Stimulated activated CD4-positive, alpha-beta T cell treated with anti-CD3 and anti-CD28 coated beads, Interleukin-12 subunit alpha, Interleukin-12 subunit beta, amount 100 ng/mL, for 48 hours (primary cell): ENCODE measurements around the gene CXCL8.
"Not testable (repeated sequence)": the region's sequence is repeated elsewhere in the genome, so short reads cannot be mapped to it uniquely, and the experiment has no call there.

Experiments
- DNase-seq, 3 donors: peaks; one replicate each; pipeline ENCODE4 v3.0.0-alpha.2; 2020; ENCODE audit warnings: low read depth in 2 of 3, low spot score in 1 of 3

The CXCL8 gene

GRCh38 chr4:73740353-73740778 lies at the start of gene CXCL8:
TSS of gene CXCL8 (plus strand) at chr4:73740569. CDS start at chr4:73740659, 90 bp downstream.
- DNase-seq, result no peak

DNA sequence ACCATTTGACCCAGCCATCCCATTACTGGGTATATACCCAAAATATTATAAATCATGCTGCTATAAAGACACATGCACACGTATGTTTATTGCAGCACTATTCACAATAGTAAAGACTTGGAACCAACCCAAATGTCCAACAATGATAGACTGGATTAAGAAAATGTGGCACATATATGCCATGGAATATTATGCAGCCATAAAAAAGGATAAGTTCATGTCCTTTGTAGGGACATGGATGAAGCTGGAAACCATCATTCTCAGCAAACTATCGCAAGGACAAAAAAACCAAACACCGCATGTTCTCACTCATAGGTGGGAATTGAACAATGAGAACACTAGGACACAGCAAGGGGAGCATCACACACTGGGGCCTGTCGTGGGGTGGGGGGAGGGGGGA lies 49.2 kb upstream of the CXCL8 start:
- not testable (repeated sequence) for DNase-seq

DNA sequence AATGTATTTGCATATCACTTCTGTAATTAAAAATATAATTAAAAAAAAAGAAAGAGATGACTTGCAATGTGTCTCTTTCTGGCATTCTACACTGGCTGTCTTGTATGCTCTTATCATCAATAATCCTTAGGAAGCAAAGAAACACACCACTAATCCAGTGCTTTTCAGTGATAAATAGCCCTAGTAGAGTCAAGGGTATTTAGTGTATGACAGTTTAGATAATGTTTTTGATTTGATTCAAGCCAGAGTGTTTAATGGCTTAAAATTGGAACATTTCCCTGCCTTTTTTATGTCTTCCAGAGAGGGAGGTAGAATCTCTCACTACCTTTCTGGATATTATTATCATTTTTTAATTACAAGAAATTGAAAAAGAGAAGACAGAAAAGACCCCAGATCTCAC lies 48.6 kb upstream of the CXCL8 start:
- DNase-seq, result no peak

DNA sequence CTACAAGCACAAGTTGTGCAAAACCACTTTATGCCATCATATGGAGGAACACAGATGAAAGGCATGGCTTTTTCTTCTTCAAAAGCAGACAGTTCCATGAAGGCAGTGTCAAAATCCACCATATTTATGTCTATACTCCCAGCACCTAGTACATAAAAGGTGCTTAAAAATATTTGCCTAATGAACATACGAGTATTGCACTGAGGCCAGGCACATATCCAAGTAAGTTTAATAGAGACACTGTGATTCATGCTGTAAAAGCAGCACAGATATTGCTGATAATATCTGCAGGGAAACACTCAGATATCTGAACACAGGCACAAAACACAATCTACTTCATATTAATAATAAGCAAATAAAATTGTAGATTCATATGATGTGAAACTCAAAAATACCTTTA lies 48.1 kb upstream of the CXCL8 start:
- DNase-seq, result no peak

DNA sequence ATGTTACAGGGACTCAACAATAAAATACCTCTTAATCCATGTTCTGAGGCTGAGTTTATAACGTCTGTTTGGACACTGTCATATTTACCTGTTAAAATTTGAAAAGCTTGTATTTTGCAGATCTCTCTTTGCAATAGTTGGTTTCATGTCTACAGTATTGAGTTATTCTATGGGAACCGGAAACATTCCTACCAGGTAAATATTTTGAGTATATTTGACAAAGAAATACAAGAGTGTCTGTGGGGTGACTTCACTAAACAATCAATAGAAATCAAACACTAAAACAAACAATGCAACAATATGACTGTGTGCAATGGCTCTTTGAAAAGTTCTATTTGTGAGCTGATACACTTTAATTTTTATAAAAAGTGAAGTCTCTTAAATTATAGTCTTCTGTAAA lies 47.7 kb upstream of the CXCL8 start:
- no peak for DNase-seq

GRCh38 chr4:73693811-73694210 lies 46.6 kb upstream of the CXCL8 start:
- DNase-seq, result no peak

DNA sequence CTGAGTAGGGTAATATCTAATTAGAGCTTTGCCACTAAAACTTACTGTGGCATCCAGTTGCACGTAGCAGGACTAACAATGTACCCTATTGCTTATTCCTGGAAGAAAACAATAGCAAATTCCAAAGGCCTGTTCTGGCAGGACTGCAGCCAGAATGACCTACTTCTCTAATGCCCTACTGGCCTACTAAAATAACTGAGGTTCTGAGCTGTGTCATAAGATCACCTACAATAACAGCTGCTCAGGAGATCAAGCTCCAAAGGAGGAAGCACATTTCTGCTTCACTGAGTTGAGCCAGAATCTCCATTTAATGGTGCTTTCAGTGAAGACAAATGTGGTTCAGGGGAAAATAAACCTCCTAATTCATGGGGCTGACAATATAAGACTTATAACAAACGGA lies 42.2 kb upstream of the CXCL8 start:
- DNase-seq, result no peak

DNA sequence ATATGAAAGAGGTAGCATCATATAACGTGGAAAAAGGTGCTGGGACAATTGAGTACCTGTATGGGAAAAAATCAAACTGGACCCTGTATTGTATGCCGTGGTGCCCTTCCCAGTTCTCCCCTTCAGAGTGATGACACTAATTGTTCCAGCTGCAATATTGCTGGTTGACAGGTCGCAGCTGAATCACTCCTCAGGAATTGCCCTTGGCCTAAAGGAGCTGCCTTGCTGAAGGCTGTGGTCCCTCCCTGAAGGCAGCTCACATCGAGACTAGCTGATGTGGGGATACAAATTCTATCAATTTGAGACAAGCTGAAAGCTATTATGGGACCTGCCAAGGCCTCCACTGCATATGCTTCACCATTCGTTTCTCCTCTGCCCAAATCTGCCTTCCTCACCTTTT lies 39.3 kb upstream of the CXCL8 start:
- no peak for DNase-seq

DNA sequence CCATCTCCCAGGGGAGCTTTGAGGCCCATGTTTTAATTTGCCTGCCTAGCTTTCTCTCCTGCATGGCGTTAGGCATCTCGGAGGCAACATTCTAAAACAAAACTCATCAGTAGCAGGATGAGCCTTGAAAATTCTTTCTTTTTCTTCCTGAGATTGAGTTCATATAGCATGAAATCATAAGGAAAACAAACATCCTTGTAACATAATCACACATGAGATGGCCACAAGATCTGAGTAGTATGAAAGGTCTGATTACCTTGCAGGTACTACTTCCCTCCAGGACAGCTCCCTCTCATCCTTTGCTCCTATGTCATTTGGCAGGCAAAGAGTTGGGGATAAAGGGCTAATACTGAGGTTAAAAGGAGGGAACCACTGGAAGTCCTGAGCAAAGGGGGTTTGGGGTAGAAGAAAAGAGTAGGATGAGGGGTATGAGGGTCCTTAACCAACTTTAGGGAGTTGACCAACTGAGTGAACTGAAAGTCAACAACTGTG lies 37.5 kb upstream of the CXCL8 start:
- no peak for DNase-seq

- DNase-seq, result no peak
These were observed 37.0 kb upstream of the CXCL8 start for GRCh38 chr4:73703320-73703719.

GRCh38 chr4:73704314-73705055 lies 35.9 kb upstream of the CXCL8 start:
- no peak for DNase-seq

DNA sequence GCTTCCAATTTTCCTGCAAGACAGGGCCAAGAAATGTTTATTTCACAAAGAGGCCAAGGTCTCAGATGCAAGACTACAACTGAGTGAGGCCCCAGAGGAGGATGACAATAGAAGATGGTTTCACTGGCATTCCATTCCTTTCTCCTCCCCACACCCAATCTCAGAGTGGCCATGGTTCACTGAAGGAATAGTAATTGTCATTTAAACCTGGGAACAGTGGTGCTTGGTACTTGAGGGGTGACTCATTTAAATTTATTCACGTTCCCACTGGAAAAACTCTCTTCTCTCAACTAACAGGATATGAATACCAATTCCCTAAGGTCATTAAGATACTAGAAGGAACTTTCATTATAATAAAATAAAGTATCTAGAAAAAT lies 35.3 kb upstream of the CXCL8 start:
- DNase-seq, result no peak

GRCh38 chr4:73705721-73706120 lies 34.6 kb upstream of the CXCL8 start:
- DNase-seq, result no peak

- DNase-seq, result no peak
These were observed 33.6 kb upstream of the CXCL8 start for GRCh38 chr4:73706811-73707210.

DNA sequence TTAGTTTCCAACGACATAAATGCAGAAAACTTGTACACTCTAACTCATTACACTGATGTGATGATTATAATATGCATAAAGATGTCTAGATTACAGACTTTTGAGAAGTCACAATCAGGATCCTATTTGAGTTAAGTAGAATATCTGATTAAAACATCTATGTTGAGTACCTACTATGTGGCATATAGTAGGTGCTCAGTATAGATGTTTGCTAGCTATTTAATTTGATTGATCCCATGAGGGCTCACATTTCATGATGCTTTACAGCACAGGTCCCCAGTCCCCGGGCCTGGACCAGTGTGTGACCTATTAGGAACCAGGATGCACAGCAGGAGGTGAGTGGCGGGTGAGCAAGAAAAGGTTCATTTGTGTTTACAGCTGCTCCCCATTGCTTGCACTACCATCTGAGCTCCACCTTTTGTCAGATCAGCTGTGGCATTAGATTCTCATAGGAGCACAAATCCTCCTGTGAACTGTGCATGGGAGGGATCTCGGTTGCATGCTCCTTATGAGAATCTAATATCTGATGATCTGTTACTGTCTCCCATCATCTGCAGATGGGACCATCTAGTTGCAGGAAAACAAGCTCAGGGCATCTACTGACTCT lies 33.0 kb upstream of the CXCL8 start:
- DNase-seq, result no peak

GRCh38 chr4:73707918-73708577 lies 32.3 kb upstream of the CXCL8 start:
- no peak for DNase-seq

DNA sequence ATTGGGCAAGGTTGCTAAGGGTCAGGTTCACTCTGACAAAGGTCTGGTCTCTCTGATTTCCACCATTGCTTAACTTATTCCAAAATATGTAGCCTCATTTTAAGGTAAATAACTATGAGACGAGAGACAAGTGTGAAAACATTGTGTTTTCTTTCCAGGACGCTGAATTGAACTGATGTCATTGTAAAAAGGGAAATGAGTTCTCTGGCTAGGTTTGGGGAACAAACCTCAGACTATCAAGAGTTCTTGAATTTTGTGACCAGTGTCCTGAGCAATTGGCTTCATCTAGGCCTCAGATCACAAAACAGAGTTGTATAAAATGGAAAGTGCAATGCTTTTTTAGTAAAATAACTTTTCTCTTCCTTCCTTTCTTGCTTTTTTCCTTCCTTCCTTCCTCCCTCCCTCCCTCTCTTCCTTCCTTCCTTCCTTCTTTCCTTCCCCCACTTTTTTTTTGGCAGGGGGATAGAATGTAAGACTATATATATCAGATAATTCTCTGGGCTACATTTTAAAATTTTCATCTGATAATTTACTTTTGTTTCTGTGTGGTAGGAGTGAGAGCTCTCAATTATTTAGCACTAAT lies 30.8 kb upstream of the CXCL8 start:
- no peak for DNase-seq

DNA sequence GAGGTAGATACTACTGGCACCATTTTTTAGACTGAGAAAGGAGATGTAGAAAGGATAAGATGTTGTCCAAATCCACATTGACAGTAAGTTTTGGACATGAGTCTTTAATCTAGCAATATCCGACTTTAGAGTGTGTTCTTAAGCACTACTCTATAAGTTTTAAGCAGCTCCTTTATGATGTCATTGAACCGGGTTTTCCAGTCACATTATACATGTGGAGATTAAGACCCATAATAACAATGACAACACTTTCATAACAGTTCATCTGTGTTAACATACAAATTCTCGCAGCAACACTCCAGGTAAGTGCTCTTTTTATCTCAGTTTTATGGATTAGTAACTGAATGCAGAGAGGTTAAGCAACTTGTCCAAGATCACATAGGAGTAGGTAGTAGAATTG lies 30.3 kb upstream of the CXCL8 start:
- DNase-seq, result no peak

- DNase-seq, result no peak
These were observed 28.4 kb upstream of the CXCL8 start for GRCh38 chr4:73711989-73712388.

GRCh38 chr4:73713650-73714049 lies 26.7 kb upstream of the CXCL8 start:
- DNase-seq, result no peak

GRCh38 chr4:73714647-73715046 lies 25.7 kb upstream of the CXCL8 start:
- no peak for DNase-seq

DNA sequence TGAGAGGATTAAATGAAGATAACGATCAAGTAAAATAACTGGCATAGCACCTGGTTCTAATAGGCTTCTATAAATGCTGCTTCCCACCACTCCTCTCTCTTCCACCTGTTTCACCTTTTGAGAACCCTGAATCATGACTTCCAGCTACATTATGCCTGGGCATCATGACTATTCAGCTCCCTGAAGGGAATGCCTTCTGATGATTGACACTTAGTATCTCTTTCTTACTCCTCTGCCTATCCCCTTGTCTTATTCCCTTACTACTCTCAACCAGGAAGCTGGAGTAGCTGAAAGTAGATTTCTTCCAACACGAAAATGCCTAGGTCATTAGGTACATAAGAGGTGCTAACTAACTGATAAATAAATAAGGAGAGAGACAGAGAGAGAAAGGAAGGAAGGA lies 24.7 kb upstream of the CXCL8 start:
- DNase-seq, result no peak
